ENCODE data around the gene TNIP3. TPM values are rescaled to one million over a fixed set of nuclear protein-coding genes. Genes with fewer than 3 reads are reported as not detected.

Gene TNIP3
- total RNA-seq, 6 donors from 2014 or later, result 0.89 to 8.0 (median 2.3) TPM

DNA sequence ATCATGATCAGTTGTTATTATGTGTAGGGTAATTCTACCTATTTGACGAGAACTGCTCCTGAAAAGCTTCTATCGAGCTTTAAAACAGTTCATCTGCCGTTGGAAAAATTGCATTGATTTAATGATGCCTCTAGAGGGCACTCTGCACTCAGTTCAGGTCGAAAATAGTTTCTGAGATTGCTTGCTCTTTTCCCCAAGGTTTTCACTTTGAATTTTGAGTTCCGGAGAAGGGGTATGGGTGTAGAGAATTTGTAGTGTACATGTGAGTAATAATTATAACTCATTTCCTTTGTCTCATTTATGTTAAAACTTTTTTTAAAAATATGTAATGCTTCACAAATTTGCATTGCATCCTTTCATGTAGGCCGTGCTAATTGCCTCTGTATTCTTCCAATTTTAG is 28.4 kb upstream of the TNIP3 start:
- Histone ChIP-seq H3K36me3 (no peaks in the 10 kb centered on the region), H3K27ac (no peak overlapping the region), H3K9me3 (no peaks in the 10 kb centered on the region), H3K4me3 (peak overlapping the region in 3 of 4 donors; percentile 19 to 40 (median 30)), H3K27me3 (no peaks in the 10 kb centered on the region), H3K4me1 (no peaks in the 10 kb centered on the region)
- TF ChIP-seq, protein P1, sequence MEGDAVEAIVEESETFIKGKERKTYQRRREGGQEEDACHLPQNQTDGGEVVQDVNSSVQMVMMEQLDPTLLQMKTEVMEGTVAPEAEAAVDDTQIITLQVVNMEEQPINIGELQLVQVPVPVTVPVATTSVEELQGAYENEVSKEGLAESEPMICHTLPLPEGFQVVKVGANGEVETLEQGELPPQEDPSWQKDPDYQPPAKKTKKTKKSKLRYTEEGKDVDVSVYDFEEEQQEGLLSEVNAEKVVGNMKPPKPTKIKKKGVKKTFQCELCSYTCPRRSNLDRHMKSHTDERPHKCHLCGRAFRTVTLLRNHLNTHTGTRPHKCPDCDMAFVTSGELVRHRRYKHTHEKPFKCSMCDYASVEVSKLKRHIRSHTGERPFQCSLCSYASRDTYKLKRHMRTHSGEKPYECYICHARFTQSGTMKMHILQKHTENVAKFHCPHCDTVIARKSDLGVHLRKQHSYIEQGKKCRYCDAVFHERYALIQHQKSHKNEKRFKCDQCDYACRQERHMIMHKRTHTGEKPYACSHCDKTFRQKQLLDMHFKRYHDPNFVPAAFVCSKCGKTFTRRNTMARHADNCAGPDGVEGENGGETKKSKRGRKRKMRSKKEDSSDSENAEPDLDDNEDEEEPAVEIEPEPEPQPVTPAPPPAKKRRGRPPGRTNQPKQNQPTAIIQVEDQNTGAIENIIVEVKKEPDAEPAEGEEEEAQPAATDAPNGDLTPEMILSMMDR (IDR thresholded peaks at IDR 0.05), result peak; percentile 42 to 73 (median 62)
- no peak for TF ChIP-seq POLR2AphosphoS5 (IDR thresholded peaks at IDR 0.05)
- peak; percentile 65 to 73 for ATAC-seq (ENCODE audit: low FRiP score in 2 of 2)
- WGBS, 2 donors, result 21% methylated on average over 6 of the region's 6 CpGs
- no peak for DNase-seq

DNA sequence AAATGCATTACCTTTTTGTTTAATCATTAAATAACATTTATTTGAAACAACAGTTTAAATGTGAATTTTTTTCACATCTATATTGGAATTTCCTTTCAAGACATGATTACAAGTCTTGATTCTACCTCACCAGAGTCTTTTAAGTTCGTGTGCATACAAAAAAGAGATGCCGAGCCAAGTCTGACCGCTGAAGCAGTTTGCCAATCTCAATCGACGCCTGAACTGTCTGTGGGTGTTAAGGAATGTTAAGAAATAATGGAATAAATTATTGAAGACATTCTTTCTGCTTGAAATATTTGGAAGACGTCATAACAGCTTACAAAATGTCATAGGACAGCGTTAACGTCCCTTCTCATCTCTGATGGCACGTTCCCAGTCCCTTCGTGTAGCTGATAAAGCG is 27.9 kb upstream of the TNIP3 start:
- Histone ChIP-seq H3K4me1 (no peaks in the 10 kb centered on the region), H3K27me3 (no peaks in the 10 kb centered on the region), H3K27ac (no peak overlapping the region), H3K4me3 (peak overlapping the region in 3 of 4 donors; percentile 19 to 40 (median 30)), H3K9me3 (no peaks in the 10 kb centered on the region), H3K36me3 (no peaks in the 10 kb centered on the region)
- no peak for DNase-seq
- 42 to 45% methylated on average over 11 of the region's 11 CpGs for WGBS, 2 donors
- peak in 1 of 2 donors; percentile 23 for ATAC-seq (ENCODE audit: low FRiP score in 2 of 2)
- TF ChIP-seq POLR2A (IDR thresholded peaks at IDR 0.05), result no peak

DNA sequence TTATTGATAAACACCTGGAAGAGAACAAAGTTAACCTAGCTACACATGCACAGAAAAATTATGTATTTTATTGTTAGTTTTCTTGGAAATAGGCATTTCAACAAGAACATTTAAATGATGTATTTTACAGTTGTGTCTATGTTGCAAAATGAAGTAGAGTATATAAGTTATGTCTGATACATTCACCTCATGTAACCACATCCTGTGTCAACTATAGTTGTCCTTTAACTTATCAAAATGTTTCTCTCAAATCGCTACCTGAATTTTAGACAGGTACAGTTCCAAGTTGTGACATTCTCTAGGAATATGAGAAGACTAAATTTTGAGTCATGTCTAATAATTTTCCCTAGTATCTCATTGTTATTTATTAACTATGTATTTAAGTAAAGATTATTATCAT is 27.2 kb upstream of the TNIP3 start:
- Histone ChIP-seq H3K27ac (no peak overlapping the region), H3K36me3 (no peaks in the 10 kb centered on the region), H3K27me3 (no peaks in the 10 kb centered on the region), H3K4me1 (no peaks in the 10 kb centered on the region), H3K4me3 (no peak overlapping the region), H3K9me3 (no peaks in the 10 kb centered on the region)
- no peak for TF ChIP-seq POLR2AphosphoS5 (IDR thresholded peaks at IDR 0.05)
- TF ChIP-seq, protein P1 (IDR thresholded peaks at IDR 0.05), result no peak
- TF ChIP-seq POLR2A (IDR thresholded peaks at IDR 0.05), result no peak
- DNase-seq (no peak), ATAC-seq (ENCODE audit: low FRiP score in 2 of 2) (no peak)
- WGBS, 2 donors, result 87 to 94% methylated on average over 1 of the region's 1 CpG

DNA sequence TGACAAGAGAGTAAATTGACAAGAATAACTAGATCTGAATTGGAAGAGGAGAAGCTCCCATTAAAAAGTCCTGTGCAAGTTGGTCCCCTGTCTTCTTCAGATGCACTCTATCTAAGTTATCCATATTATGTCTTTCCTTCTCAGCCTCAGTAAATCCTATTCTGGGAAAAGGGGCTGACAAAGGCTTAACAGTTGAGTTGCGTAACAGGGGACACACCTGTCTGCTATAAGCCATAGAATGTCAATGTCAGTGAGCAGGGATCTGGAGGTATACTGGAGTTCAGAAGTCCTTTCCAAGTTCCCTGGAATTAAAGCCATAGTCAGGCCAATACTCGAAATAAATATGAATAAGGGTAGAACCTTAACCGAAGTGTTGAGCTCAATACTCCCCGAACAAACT is 26.3 kb upstream of the TNIP3 start:
- H3K4me3 ChIP-seq, result no peak overlapping the region
- WGBS, 2 donors, result 94 to 97% methylated on average over 4 of the region's 4 CpGs
- no peaks in the 10 kb centered on the region for H3K27me3 ChIP-seq
- DNase-seq, result no peak
- TF ChIP-seq EP300 (IDR thresholded peaks at IDR 0.05) (no peak), POLR2AphosphoS5 (IDR thresholded peaks at IDR 0.05) (no peak), POLR2A (IDR thresholded peaks at IDR 0.05) (no peak)
- TF ChIP-seq, protein P1 (IDR thresholded peaks at IDR 0.05), result no peak
- no peak for ATAC-seq (ENCODE audit: low FRiP score in 2 of 2)
- H3K4me1 ChIP-seq, result no peaks in the 10 kb centered on the region
- no peaks in the 10 kb centered on the region for H3K9me3 ChIP-seq
- no peaks in the 10 kb centered on the region for H3K36me3 ChIP-seq
- H3K27ac ChIP-seq, result no peak overlapping the region

GRCh38 chr4:121189326-121190215 is 25.4 kb upstream of the TNIP3 start:
- DNase-seq, result no peak
- Histone ChIP-seq H3K4me1 (no peaks in the 10 kb centered on the region), H3K27ac (no peak overlapping the region), H3K9me3 (no peaks in the 10 kb centered on the region), H3K27me3 (no peaks in the 10 kb centered on the region), H3K4me3 (no peak overlapping the region), H3K36me3 (no peaks in the 10 kb centered on the region)
- ATAC-seq (ENCODE audit: low FRiP score in 2 of 2), result peak in 1 of 2 donors; percentile 73
- 65 to 68% methylated on average over 3 of the region's 3 CpGs for WGBS, 2 donors
- TF ChIP-seq EP300 (IDR thresholded peaks at IDR 0.05) (no peak), POLR2A (IDR thresholded peaks at IDR 0.05) (no peak), POLR2AphosphoS5 (IDR thresholded peaks at IDR 0.05) (no peak)
- TF ChIP-seq, protein P1 (IDR thresholded peaks at IDR 0.05), result no peak
